Muscle of leg (tissue), 9 donors: ENCODE measurements around the gene CCDC47. TPM values are rescaled to one million over a fixed set of nuclear protein-coding genes. Genes with fewer than 3 reads are reported as not detected.

ENCODE experiments used
- polyA plus RNA-seq, 8 donors: library from polyadenylated mRNA; unstranded; fragments of 120-200 nt; gene quantifications; one replicate each; pipeline versions ENCODE4 v1.2.1 to v1.2.3, GENCODE V29; 2013; ENCODE audit warnings: inconsistent platforms in 1 of 8, low replicate concordance in 1 of 8; ENCODE audit not compliant: insufficient read length in 8 of 8, insufficient read depth in 1 of 8
- total RNA-seq: library from RNA; stranded (reverse); fragments of 120-200 nt; gene quantifications from one replicate; pipeline ENCODE4 v1.2.4, GENCODE V29; 2013

CCDC47 gene
- total and polyA plus RNA-seq, 9 donors: 39.1 to 65.9 (median 52.5) TPM

Other genes with a start within 250 kb of the CCDC47 start
- 22.4 TPM for gene DCAF7, start 223.1 kb downstream of the CCDC47 start, total RNA-seq
- 10 to 100 TPM; 32.7 to 56.7 (median 42.2) TPM for gene DCAF7, start 223.1 kb downstream of the CCDC47 start, polyA plus RNA-seq
- gene TACO1, start 172.7 kb downstream of the CCDC47 start, total RNA-seq: 10.2 TPM
- gene TACO1, start 172.7 kb downstream of the CCDC47 start, polyA plus RNA-seq: 10 to 100 TPM; 16.6 to 18.8 (median 17.5) TPM
- gene MAP3K3, start 151.2 kb downstream of the CCDC47 start, total RNA-seq: 23.7 TPM
- 10 to 100 TPM; 20.5 to 26.7 (median 22.7) TPM for gene MAP3K3, start 151.2 kb downstream of the CCDC47 start, polyA plus RNA-seq
- 7.7 TPM for gene LIMD2, start 73.5 kb downstream of the CCDC47 start, total RNA-seq
- gene LIMD2, start 73.5 kb downstream of the CCDC47 start, polyA plus RNA-seq: 10 to 100 TPM in 5 of 8 donors, 1 to 10 TPM in 3; 9.0 to 15.5 (median 11.7) TPM
- 15.1 TPM for gene STRADA, start 31.8 kb downstream of the CCDC47 start, total RNA-seq
- 10 to 100 TPM; 20.3 to 35.4 (median 26.1) TPM for gene STRADA, start 31.8 kb downstream of the CCDC47 start, polyA plus RNA-seq
- 61.8 TPM for gene DDX42, start 573 bp upstream of the CCDC47 start, total RNA-seq
- gene DDX42, start 573 bp upstream of the CCDC47 start, polyA plus RNA-seq: 100 to 1,000 TPM in 4 of 8 donors, 10 to 100 TPM in 4; 85.6 to 110 (median 96.5) TPM
- 20.3 TPM for gene PSMC5, start 53.8 kb upstream of the CCDC47 start, total RNA-seq
- 100 to 1,000 TPM; 101 to 127 (median 114) TPM for gene PSMC5, start 53.8 kb upstream of the CCDC47 start, polyA plus RNA-seq
- 29.1 TPM for gene FTSJ3, start 54.1 kb upstream of the CCDC47 start, total RNA-seq
- 10 to 100 TPM; 35.2 to 45.4 (median 37.5) TPM for gene FTSJ3, start 54.1 kb upstream of the CCDC47 start, polyA plus RNA-seq
- 39.1 TPM for gene SMARCD2, start 69.1 kb upstream of the CCDC47 start, total RNA-seq
- 10 to 100 TPM; 24.5 to 41.9 (median 31.7) TPM for gene SMARCD2, start 69.1 kb upstream of the CCDC47 start, polyA plus RNA-seq
- gene CSH2, start 100.1 kb upstream of the CCDC47 start, total RNA-seq: 8.5 TPM
- gene CSH2, start 100.1 kb upstream of the CCDC47 start, polyA plus RNA-seq: 10 to 100 TPM in 1 of 8 donors, 1 to 10 TPM in 4, under 1 TPM in 2, not detected in 1; 0.31 to 10.1 (median 2.7) TPM
- gene GH2, start 108.3 kb upstream of the CCDC47 start, total RNA-seq: 0.27 TPM
- under 1 TPM in 1 of 8 donors, not detected in 7; 0.35 TPM for gene GH2, start 108.3 kb upstream of the CCDC47 start, polyA plus RNA-seq
- 21.9 TPM for gene CSH1, start 123.0 kb upstream of the CCDC47 start, total RNA-seq
- gene CSH1, start 123.0 kb upstream of the CCDC47 start, polyA plus RNA-seq: 10 to 100 TPM in 2 of 8 donors, 1 to 10 TPM in 5, under 1 TPM in 1; 0.78 to 15.9 (median 3.9) TPM
- 0.27 TPM for gene CSHL1, start 137.7 kb upstream of the CCDC47 start, total RNA-seq
- gene CSHL1, start 137.7 kb upstream of the CCDC47 start, polyA plus RNA-seq: under 1 TPM in 3 of 8 donors, not detected in 5; 0.28 to 0.55 (median 0.30) TPM
- not detected for gene GH1, start 145.2 kb upstream of the CCDC47 start, total RNA-seq
- under 1 TPM in 1 of 8 donors, not detected in 7; 0.18 TPM for gene GH1, start 145.2 kb upstream of the CCDC47 start, polyA plus RNA-seq
- 3.8 TPM for gene CD79B, start 158.7 kb upstream of the CCDC47 start, total RNA-seq
- gene CD79B, start 158.7 kb upstream of the CCDC47 start, polyA plus RNA-seq: 1 to 10 TPM; 1.8 to 4.3 (median 2.5) TPM
- gene SCN4A, start 199.3 kb upstream of the CCDC47 start, total RNA-seq: 23.3 TPM
- 10 to 100 TPM; 16.3 to 46.8 (median 36.8) TPM for gene SCN4A, start 199.3 kb upstream of the CCDC47 start, polyA plus RNA-seq
- gene PRR29, start 224.8 kb upstream of the CCDC47 start, total RNA-seq: 0.75 TPM
- gene PRR29, start 224.8 kb upstream of the CCDC47 start, polyA plus RNA-seq: 1 to 10 TPM; 1.9 to 4.0 (median 3.0) TPM
- 34.3 TPM for gene ICAM2, start 247.0 kb upstream of the CCDC47 start, total RNA-seq
- gene ICAM2, start 247.0 kb upstream of the CCDC47 start, polyA plus RNA-seq: 10 to 100 TPM; 26.4 to 35.1 (median 30.3) TPM